OCI-LY1 (cell line): ENCODE results near the gene FURIN.

Experiments used
- H2AFZ ChIP-seq: fragments of 200-600 bp; sonication (generic), shearing (Covaris generic); 2 replicates; pipeline ENCODE4 v1.6.0; 2014; ENCODE audit warnings: antibody characterized with exemption, mild to moderate bottlenecking, low read length
- H3F3A ChIP-seq: fragments of 200-600 bp; sonication (generic), shearing (Covaris generic); 2 replicates; pipeline ENCODE4 v1.6.0; 2014; ENCODE audit warnings: mild to moderate bottlenecking, antibody characterized with exemption, low read length, moderate library complexity; ENCODE audit not compliant: insufficient read depth
- H3K27ac ChIP-seq: fragments of 200-600 bp; sonication (generic); 2 replicates; pipeline ENCODE4 v1.5.1; 2014; ENCODE audit warnings: low read length, mixed run types, mild to moderate bottlenecking, low read depth; ENCODE audit not compliant: poor library complexity, severe bottlenecking
- H3K27me3 ChIP-seq: fragments of 200-600 bp; sonication (generic); 2 replicates; pipeline ENCODE4 v1.6.0; 2014; ENCODE audit warnings: antibody characterized with exemption, mild to moderate bottlenecking, low read length, moderate library complexity; ENCODE audit not compliant: insufficient read depth
- H3K36me3 ChIP-seq: fragments of 200-600 bp; sonication (generic); 2 replicates; pipeline ENCODE4 v1.6.1; 2014; ENCODE audit warnings: mild to moderate bottlenecking, antibody characterized with exemption, low read length, moderate library complexity, mixed read lengths; ENCODE audit not compliant: insufficient read depth
- H3K4me1 ChIP-seq: fragments of 200-600 bp; sonication (generic); 2 replicates; pipeline ENCODE4 v1.5.1; 2014; ENCODE audit warnings: mild to moderate bottlenecking, low read length, moderate library complexity; ENCODE audit not compliant: insufficient read depth, severe bottlenecking
- H3K4me2 ChIP-seq: fragments of 200-600 bp; sonication (generic), shearing (Covaris generic); 2 replicates; pipeline ENCODE4 v1.6.1; 2014; ENCODE audit warnings: low read length
- H3K4me3 ChIP-seq: fragments of 200-600 bp; sonication (generic); 2 replicates; pipeline ENCODE4 v1.5.1; 2014; ENCODE audit warnings: low read length, low read depth, mild to moderate bottlenecking, mixed read lengths; ENCODE audit not compliant: poor library complexity, severe bottlenecking
- H3K79me2 ChIP-seq: fragments of 200-600 bp; shearing (Covaris generic); 2 replicates; pipeline ENCODE4 v1.6.1; 2016; ENCODE audit warnings: mixed run types, low read length, mixed read lengths; ENCODE audit not compliant: insufficient read depth
- H3K9ac ChIP-seq: fragments of 200-600 bp; sonication (generic), shearing (Covaris generic); 2 replicates; pipeline ENCODE4 v1.6.1; 2014; ENCODE audit warnings: mild to moderate bottlenecking, low read length, mixed read lengths
- H3K9me2 ChIP-seq: fragments of 200-600 bp; sonication (generic), shearing (Covaris generic); 2 replicates; pipeline ENCODE4 v1.6.1; 2014; ENCODE audit warnings: low read depth, mild to moderate bottlenecking, low read length, mixed read lengths
- H3K9me3 ChIP-seq: fragments of 200-600 bp; shearing (Covaris generic); 2 replicates; pipeline ENCODE4 v1.6.1; 2014; ENCODE audit warnings: low read length, mixed read lengths
- H4K20me1 ChIP-seq: fragments of 200-600 bp; sonication (generic), shearing (Covaris generic); 2 replicates; pipeline ENCODE4 v1.6.0; 2016; ENCODE audit warnings: mild to moderate bottlenecking, low read length; ENCODE audit not compliant: insufficient read depth
- CTCF ChIP-seq: fragments of 200-600 bp; sonication (generic), shearing (Covaris generic); IDR thresholded peaks from 2 replicates; pipeline ENCODE4 v1.5.1; 2017; ENCODE audit warnings: mild to moderate bottlenecking, antibody characterized with exemption, low read length, moderate library complexity, mixed read lengths
- EZH2 ChIP-seq: fragments of 200-600 bp; sonication (generic), shearing (Covaris generic); IDR thresholded peaks from 2 replicates; pipeline ENCODE4 v1.8.0; 2017; ENCODE audit warnings: borderline replicate concordance, mixed run types, mild to moderate bottlenecking, antibody characterized with exemption, low read length, moderate library complexity, mixed read lengths

The FURIN gene

GRCh38 chr15:90931575-90931827, 63.1 kb downstream of the FURIN start:
- no peak for TF ChIP-seq EZH2
- no peak for TF ChIP-seq CTCF
- Histone ChIP-seq H3K9ac (peak overlapping the region; percentile 89), H3K79me2 (no peaks in the 10 kb centered on the region), H3K27me3 (no peaks in the 10 kb centered on the region), H3K27ac (peak overlapping the region; percentile 90), H3K9me3 (no peaks in the 10 kb centered on the region), H4K20me1 (no peaks in the 10 kb centered on the region), H3K9me2 (no peaks in the 10 kb centered on the region), H3K4me1 (peaks cover 50% of the 10 kb centered on the region), H3F3A (no peaks in the 10 kb centered on the region), H2AFZ (no peak overlapping the region), H3K36me3 (no peaks in the 10 kb centered on the region), H3K4me3 (peak overlapping the region; percentile 92), H3K4me2 (peak overlapping the region; percentile 95)

GRCh38 chr15:90931828-90932659, 63.7 kb downstream of the FURIN start, which contains the start of gene HDDC3:
Gene HDDC3, minus strand, starts transcription at chr15:90932549. Its CDS starts 9 bp downstream, at chr15:90932540.
- Histone ChIP-seq H3K27ac (peak within 1 kb of the TSS; percentile 90), H2AFZ (peak within 1 kb of the TSS; percentile 21; the same call in 1 of the 2 replicates), H3F3A (no peaks in the 10 kb centered on the region), H4K20me1 (no peaks in the 10 kb centered on the region), H3K36me3 (peaks cover 4% of the 10 kb centered on the region; the same call in 1 of the 2 replicates), H3K4me3 (peak within 1 kb of the TSS; percentile 92), H3K79me2 (no peaks in the 10 kb centered on the region), H3K9me3 (no peaks in the 10 kb centered on the region), H3K27me3 (no peaks in the 10 kb centered on the region), H3K4me2 (peak within 1 kb of the TSS; percentile 95), H3K4me1 (peaks cover 56% of the 10 kb centered on the region), H3K9me2 (no peaks in the 10 kb centered on the region), H3K9ac (peak within 1 kb of the TSS; percentile 89)
- TF ChIP-seq CTCF (peak; percentile 92), EZH2 (no peak)

GRCh38 chr15:90932660-90932991, 64.2 kb downstream of the FURIN start:
- no peak overlapping the region for H2AFZ ChIP-seq

More at GRCh38 chr15:90932660-90932991, 64.2 kb downstream of the FURIN start:
- Histone ChIP-seq H3F3A (no peaks in the 10 kb centered on the region), H3K27ac (peak overlapping the region; percentile 34), H3K27me3 (no peaks in the 10 kb centered on the region), H3K36me3 (peaks cover 4% of the 10 kb centered on the region; the same call in 1 of the 2 replicates), H3K4me3 (peak overlapping the region; percentile 92), H3K79me2 (no peaks in the 10 kb centered on the region), H3K4me2 (peak overlapping the region; percentile 95), H3K4me1 (peaks cover 57% of the 10 kb centered on the region), H4K20me1 (no peaks in the 10 kb centered on the region), H3K9me3 (no peaks in the 10 kb centered on the region), H3K9ac (peak overlapping the region; percentile 89), H3K9me2 (no peaks in the 10 kb centered on the region)
- TF ChIP-seq EZH2, result no peak
- TF ChIP-seq CTCF, result no peak; the same call in 1 of the 2 replicates
